Activated T-helper 2 cell treated with anti-CD3 and anti-CD28 coated beads, Interferon-gamma antibody, Interleukin-2, Interleukin-4, amounts not matched to agents 10 μg/mL and 5 μg/mL and 100 μg/mL, durations not matched to agents 14 hours and 24 hours and 36 hours (primary cell): ENCODE data around the gene PDE6D. TPM values are rescaled to one million over a fixed set of nuclear protein-coding genes. Genes with fewer than 3 reads are reported as not detected.
"Not testable (repeated sequence)": the region's sequence is repeated elsewhere in the genome, so short reads cannot be mapped to it uniquely, and the experiment has no call there.

ENCODE experiments used
- DNase-seq: peaks from one replicate; pipeline ENCODE4 v3.0.0; 2021; ENCODE audit warnings: low spot score
- H3K27ac Mint-ChIP-seq: one replicate; pipeline ENCODE4 v1.8.0; 2021; ENCODE audit warnings: mixed read lengths
- H3K27me3 Mint-ChIP-seq: one replicate; pipeline ENCODE4 v1.8.0; 2021; ENCODE audit warnings: low read depth, mixed read lengths
- H3K36me3 Mint-ChIP-seq: one replicate; pipeline ENCODE4 v1.8.0; 2021; ENCODE audit warnings: low read depth, mixed read lengths
- H3K4me1 Mint-ChIP-seq: one replicate; pipeline ENCODE4 v1.8.0; 2021; ENCODE audit warnings: low read depth, mixed read lengths
- H3K4me3 Mint-ChIP-seq: one replicate; pipeline ENCODE4 v1.8.0; 2021; ENCODE audit warnings: low read depth, mild to moderate bottlenecking, moderate library complexity, mixed read lengths
- H3K9me3 Mint-ChIP-seq: one replicate; pipeline ENCODE4 v1.8.0; 2021; ENCODE audit warnings: mixed read lengths
- intact Hi-C: fragments of 100-400 bp; cut with micrococcal nuclease; formaldehyde crosslinking; loops from one replicate; pipeline ENCODE4 v1.15.1; 2023
- total RNA-seq: library from RNA; stranded (reverse); gene quantifications from 2 replicates; pipeline ENCODE4 v1.2.3, GENCODE V29; 2022

Gene PDE6D
- total RNA-seq, 1 donor from 2014 or later: 35.5 TPM

DNA sequence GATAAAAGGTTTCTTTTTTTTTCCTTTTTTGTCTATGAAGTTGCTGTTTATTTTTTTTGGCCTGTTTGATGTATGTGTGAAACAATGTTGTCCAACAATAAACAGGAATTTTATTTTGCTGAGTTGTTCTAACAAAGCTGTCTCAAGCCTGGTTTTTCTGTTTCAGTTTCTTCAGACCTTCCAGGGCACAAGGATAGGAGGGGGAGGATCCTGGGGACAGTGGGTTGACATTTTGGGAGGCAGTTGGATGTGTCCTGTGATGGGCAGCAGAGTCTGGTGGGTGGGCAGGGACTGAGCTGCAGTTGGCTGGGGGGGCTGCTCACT, 67.7 kb downstream of the PDE6D start:
- H3K27ac Mint-ChIP-seq: peak overlapping the region; percentile 95
- H3K4me3 Mint-ChIP-seq: peak overlapping the region; percentile 67
- intact Hi-C loops, H3K27me3 Mint-ChIP-seq, H3K9me3 Mint-ChIP-seq, DNase-seq: not testable (repeated sequence)
- H3K4me1 Mint-ChIP-seq: peaks cover 34% of the 10 kb centered on the region
- peaks cover 56% of the 10 kb centered on the region for H3K36me3 Mint-ChIP-seq

DNA sequence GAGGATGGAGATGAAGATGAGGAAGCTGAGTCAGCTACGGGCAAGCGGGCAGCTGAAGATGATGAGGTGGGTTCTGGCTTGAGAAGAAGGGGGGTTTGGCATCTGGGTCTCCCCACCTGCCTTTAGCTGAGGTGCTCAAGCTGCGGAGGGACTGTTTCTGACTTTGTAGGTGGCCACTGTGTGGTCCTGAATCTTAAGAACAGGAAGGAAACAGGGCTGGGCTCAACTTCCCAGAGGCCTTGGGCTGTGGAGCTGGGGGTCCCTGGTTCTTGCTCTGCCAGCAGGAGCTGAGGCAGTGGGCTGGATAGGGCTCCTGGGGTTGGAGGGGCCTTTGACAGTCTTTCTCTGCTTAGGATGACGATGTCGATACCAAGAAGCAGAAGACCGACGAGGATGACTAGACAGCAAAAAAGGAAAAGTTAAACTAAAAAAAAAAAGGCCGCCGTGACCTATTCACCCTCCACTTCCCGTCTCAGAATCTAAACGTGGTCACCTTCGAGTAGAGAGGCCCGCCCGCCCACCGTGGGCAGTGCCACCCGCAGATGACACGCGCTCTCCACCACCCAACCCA, 68.5 kb downstream of the PDE6D start:
- H3K27me3 Mint-ChIP-seq: not testable (repeated sequence)

DNA sequence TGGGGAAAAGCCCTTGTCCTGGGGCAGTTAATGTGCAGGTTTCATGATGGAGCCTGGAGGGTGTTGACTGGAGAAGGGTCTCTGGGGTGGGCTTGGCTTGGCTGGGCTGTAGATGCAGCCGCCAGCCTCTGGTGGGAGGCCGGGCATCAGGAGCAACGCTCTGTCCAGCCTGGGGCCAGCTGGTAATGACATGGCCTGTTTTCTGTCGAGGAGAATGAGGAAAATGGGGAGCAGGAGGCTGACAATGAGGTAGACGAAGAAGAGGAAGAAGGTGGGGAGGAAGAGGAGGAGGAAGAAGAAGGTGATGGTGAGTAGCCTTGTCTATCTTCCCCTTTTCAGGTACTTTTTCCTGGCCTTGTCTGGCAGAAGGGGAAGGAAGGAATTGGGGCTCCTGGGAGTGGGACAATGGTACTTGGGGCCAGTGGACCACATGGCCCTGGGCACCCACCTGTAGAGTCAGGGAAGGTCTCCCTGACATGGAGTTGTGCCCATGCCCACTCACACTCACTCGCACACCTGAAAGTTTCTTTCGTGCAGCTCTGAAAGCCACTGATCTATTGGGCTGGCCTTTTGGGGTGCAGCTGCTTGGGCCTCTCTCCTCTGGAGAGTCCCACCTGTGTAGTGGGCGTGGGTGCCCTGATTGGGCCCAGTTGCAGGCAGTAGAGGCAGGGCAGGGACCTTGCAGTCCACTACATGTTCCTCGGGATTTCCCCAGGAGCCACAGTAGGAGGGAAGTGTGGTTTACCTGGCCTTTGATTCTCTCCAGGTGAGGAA, 69.2 kb downstream of the PDE6D start:
- peaks cover 34% of the 10 kb centered on the region for H3K4me1 Mint-ChIP-seq
- H3K9me3 Mint-ChIP-seq: no peaks in the 10 kb centered on the region
- intact Hi-C loops: no loop called here

More for the DNA sequence above, 68.5 kb downstream of the PDE6D start:
- peak; percentile 44 for DNase-seq
- H3K4me3 Mint-ChIP-seq: peak overlapping the region; percentile 96
- H3K36me3 Mint-ChIP-seq: peaks cover 57% of the 10 kb centered on the region
- peaks cover 34% of the 10 kb centered on the region for H3K4me1 Mint-ChIP-seq
- H3K27ac Mint-ChIP-seq: peak overlapping the region; percentile 98
- H3K9me3 Mint-ChIP-seq, intact Hi-C loops: not testable (repeated sequence)

DNA sequence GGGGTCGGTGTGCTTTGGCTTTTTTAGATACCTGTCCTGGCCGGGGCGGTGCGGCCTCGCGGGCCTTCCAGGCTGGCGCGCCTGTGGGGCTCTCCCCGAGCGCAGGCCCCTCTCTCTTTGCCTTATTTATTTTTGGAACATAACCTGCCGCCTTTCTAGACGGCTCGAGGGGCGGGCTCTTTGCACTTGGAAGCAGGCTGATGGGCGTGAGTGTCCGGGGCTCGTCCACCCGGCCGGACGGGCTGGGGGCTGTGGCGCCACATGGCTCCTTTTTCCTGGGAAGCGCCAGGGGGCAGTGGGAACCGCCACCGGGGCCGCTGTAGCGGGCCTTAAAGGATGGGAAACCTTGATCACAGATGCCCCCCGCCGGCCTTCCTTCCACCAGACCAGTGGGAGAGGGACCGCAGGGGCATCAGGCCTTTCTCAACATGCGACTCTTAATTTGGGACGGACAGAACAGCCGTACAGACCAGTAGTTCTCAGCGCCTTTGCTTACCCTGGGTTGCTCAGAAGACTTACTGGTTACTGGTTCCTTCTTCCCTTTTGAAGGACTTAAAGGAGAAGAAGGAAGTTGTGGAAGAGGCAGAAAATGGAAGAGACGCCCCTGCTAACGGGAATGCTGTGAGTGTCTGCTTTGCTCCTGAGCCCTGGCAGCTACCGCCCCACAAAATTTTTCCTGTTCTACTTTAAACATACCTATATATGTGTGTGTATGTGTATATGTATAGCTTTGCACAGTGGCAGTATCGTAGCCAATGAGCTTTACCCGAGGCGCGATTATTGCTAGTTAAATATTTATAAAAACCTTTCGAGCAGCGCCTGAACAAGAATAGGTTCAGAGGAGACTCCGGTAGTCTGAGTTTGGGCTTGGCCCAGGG, 70.0 kb downstream of the PDE6D start:
- no peaks in the 10 kb centered on the region for H3K27me3 Mint-ChIP-seq
- peak overlapping the region; percentile 96 for H3K4me3 Mint-ChIP-seq
- intact Hi-C loops: no loop called here
- H3K4me1 Mint-ChIP-seq: peaks cover 36% of the 10 kb centered on the region
- H3K9me3 Mint-ChIP-seq: no peaks in the 10 kb centered on the region
- H3K36me3 Mint-ChIP-seq: peaks cover 57% of the 10 kb centered on the region
- no peak for DNase-seq
- peak overlapping the region; percentile 98 for H3K27ac Mint-ChIP-seq

More for the DNA sequence above, 69.2 kb downstream of the PDE6D start:
- Mint-ChIP-seq H3K36me3 (peaks cover 57% of the 10 kb centered on the region), H3K27ac (peak overlapping the region; percentile 98), H3K27me3 (no peaks in the 10 kb centered on the region), H3K4me3 (peak overlapping the region; percentile 96)
- no peak for DNase-seq

DNA sequence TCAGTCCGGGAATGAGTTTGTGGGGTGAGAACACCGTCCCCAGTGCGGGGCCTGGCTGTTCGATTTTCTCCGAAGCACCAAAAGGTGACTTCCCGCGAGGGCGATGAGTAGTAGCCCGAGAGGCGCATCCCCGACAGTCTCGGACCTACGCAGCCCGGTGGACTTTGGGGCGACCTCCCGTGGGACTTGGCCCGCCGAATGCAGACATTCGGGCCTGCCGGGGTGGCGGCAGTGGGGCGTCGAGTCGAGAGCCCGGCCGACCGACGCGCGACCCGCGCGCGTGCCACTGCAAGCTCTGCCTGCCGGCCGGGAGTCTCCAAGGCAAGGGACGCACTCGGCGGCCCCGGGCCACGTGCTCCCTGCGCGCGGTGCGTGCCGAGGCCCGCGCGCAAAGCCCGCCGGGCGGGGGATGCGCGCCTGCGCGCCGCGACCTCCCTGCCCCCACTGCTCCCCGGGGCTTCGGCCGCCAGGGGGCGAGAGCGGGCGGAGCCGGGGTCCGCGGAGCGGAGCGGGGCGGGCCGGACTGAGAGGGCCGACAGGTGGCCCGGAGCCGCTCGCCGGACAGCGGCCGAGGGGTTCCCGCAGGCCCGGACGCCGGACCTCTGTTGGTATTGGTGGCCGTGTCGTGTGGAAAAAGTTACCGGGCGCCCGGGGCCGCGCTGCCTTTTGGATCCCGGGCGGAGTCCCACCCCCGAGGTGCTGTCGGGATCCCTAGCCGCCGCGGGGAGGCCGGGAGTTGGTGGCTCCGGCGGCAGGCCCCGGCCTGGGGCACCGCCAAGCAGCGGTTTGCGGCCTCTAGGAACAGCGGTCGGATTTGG, 70.9 kb downstream of the PDE6D start:
- peak; percentile 89 for DNase-seq
- peak overlapping the region; percentile 96 for H3K4me3 Mint-ChIP-seq
- peaks cover 34% of the 10 kb centered on the region for H3K4me1 Mint-ChIP-seq
- peaks cover 55% of the 10 kb centered on the region for H3K36me3 Mint-ChIP-seq
- H3K27ac Mint-ChIP-seq: peak overlapping the region; percentile 95
- H3K9me3 Mint-ChIP-seq: no peaks in the 10 kb centered on the region
- intact Hi-C loops: loop anchor here (2.0 kb wide), 1 partner anchor 245 kb away; the partner anchor contains the start of gene NCL
- no peaks in the 10 kb centered on the region for H3K27me3 Mint-ChIP-seq

DNA sequence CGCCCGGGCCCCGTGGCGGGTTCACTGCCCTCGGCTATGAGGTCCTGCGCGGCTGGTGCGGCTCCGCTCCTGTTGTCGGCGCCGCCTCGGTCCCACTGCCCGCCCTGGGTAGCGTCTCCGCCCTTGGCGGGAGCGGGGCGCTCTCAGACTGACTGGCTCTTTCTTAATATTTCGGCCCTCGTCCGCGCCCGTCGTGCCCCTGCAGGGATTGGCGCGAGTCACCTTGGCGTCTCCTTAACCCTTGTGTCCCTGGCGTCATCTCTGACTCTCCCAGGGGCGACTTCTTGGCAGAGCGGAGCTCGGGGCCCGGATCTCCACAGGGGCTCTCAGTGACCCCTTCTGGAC, 71.5 kb downstream of the PDE6D start:
- peaks cover 33% of the 10 kb centered on the region for H3K4me1 Mint-ChIP-seq
- no peak for DNase-seq
- H3K4me3 Mint-ChIP-seq: peak overlapping the region; percentile 91
- H3K27me3 Mint-ChIP-seq: no peaks in the 10 kb centered on the region
- no peaks in the 10 kb centered on the region for H3K9me3 Mint-ChIP-seq
- intact Hi-C loops: loop anchor here (2.0 kb wide), 1 partner anchor 245 kb away; the partner anchor contains the start of gene NCL
- peaks cover 54% of the 10 kb centered on the region for H3K36me3 Mint-ChIP-seq
- peak overlapping the region; percentile 95 for H3K27ac Mint-ChIP-seq

DNA sequence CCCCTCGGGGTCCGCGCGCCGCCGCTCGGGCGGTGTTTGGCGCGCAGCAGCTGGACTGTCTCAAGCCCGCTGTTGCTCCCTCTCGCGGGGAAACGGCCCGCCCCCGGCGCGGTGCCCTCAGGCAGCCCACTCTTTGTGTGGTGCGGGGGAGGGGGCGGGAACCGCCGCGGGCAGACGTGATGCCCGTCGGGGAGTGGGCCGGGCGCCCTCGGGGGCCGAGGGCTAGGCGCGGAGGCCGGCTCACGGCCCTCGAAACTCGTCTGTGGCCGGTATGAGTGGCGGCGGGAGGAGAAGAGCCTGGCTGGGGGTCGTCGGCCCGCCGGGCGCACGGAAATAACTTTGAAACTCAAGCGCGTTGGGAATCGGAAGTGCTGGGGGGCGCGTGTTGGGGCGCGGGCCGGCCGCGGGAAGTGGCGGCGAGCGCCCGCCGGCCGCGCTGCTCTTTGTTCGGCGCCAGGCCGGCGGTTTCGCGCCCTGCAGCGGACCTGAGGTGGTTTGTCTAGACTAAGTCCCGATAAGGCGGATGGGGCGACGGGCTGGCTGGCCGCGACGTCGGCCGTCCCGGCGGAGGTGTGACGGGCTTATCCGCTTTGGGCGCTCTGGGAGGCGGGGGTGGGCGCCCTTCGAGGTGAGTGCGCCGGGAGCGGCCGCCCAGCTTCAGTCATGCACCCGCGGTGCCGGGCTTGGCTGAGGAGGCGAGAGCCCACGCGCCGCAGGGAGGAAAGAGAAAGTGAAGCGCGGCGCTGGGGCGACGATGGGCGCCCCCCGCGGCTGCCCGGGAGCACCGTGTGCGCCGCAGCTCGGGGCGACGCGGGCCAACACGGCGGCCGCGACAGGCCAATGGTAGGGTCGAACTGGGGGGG, 72.1 kb downstream of the PDE6D start:
- intact Hi-C loops: loop anchor here (1.0 to 2.0 kb wide), 3 partner anchors 72 to 244 kb away; partner anchors contain the start of genes NCL and PDE6D
- Mint-ChIP-seq H3K4me3 (peak overlapping the region; percentile 97), H3K27me3 (no peaks in the 10 kb centered on the region), H3K9me3 (no peaks in the 10 kb centered on the region), H3K36me3 (peaks cover 55% of the 10 kb centered on the region), H3K27ac (peak overlapping the region; percentile 98), H3K4me1 (peaks cover 30% of the 10 kb centered on the region)
- DNase-seq: peak; percentile 51

DNA sequence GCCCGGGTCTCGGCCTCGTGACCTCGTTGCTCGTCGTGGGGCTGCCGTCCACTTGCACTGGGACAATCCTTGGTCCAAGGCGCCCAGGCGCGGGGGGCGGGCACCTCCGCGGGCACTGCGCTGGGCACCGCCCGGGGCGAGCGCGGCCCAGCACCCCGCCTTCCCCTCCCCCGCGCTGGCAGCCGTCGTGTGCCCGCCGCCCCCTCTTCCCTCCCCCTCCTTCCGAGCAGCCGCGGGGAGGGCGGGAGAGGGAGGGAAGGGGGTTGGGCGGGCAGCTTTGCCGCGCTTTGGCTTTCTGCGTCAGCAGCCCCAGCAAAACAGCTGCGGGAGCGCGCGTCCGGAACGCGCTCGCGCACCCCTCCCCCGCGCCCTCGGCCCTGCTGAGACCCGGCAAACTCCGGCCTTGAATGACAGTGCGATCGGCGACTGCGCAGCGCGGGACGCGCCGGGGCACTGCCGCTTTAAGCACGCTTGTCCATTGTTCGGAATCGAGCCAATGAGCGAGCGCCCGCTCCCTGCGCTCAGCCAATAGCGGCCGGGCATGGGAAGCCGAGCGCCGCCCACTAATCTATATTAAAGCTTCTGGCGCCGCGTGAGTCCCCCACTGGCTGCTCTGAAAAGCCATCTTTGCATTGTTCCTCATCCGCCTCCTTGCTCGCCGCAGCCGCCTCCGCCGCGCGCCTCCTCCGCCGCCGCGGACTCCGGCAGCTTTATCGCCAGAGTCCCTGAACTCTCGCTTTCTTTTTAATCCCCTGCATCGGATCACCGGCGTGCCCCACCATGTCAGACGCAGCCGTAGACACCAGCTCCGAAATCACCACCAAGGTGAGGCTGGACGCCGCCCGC, 72.9 kb downstream of the PDE6D start, which contains the start of gene PTMA:
Gene PTMA, plus strand, starts transcription at position 599 of the 846 bp plus-strand sequence. Its CDS starts 182 bp downstream, at position 781.
- DNase-seq: peak; percentile 100
- intact Hi-C loops: loop anchor here (1.0 to 2.0 kb wide), 5 partner anchors 46 to 243 kb away; partner anchors contain the start of genes NCL and PDE6D
- peak within 1 kb of the TSS; percentile 100 for H3K27ac Mint-ChIP-seq
- H3K4me3 Mint-ChIP-seq: peak within 1 kb of the TSS; percentile 97
- H3K9me3 Mint-ChIP-seq: no peaks in the 10 kb centered on the region
- no peaks in the 10 kb centered on the region for H3K27me3 Mint-ChIP-seq
- peaks cover 21% of the 10 kb centered on the region for H3K4me1 Mint-ChIP-seq
- peaks cover 48% of the 10 kb centered on the region for H3K36me3 Mint-ChIP-seq

DNA sequence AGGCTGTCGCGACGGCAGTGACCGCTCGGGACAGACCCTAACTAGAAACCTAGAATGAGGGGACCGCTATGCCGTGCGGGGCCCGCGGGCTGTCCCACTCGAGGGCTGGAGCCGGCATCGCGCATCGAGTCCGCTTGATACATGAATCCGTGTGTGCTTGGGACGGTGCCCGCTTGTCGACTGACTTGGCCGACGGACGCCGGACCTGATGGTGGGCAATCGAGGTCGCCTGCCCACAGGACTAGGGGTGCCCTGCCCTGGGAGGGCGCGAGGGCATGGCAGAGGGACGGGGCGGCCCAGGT, 73.5 kb downstream of the PDE6D start:
- Mint-ChIP-seq H3K4me1 (peaks cover 18% of the 10 kb centered on the region), H3K27ac (peak overlapping the region; percentile 100), H3K36me3 (peaks cover 45% of the 10 kb centered on the region), H3K9me3 (no peaks in the 10 kb centered on the region), H3K27me3 (no peaks in the 10 kb centered on the region), H3K4me3 (peak overlapping the region; percentile 94)
- DNase-seq: peak; percentile 61
- intact Hi-C loops: loop anchor here (1.0 to 2.0 kb wide), 2 partner anchors 45 to 193 kb away; no protein-coding TSS in a partner anchor

DNA sequence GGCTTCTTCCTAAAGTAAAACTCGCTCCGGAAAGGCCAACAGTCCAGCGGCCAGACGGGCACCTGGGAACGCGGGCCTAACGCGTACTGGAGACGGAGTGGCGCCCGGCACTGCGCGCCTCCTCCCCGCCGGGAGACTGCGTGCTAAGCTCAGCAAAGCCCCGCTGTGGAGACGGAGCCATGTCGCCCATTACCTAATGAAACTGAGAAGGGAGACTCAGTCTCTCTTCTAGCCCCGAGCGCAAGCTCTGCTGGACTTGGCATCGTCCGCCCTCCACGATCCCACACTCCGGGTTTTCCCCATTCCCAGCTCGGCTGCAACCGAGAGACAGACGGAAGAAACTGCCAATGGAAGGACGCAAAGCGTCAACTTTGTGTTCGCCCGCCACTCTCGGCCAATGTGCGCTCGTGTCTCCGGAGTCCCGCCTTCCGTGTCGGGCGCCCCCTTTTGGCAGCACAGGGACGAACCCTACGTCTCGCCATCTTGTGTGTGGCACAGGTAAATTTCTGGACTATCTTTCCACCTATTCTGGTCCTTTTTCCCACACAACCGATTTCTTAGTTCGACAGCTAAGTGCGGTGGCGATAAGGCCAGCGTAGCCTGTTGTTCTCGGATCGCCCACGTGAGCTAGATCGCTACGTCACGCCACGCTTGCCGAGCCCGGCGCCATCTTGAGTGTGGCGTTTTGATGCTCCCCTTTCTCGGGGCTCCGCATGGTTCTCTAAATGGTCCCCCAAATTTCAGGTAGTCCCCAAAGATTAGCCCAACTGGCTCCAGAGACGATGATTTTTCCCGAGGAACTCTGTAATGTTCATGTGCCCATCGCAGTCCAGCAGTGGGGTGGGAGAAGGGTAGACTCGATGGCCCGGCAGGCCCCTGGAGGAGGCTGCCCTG, 74.1 kb downstream of the PDE6D start:
- intact Hi-C loops: loop anchor here (1.0 to 2.0 kb wide), 3 partner anchors 20 to 192 kb away; no protein-coding TSS in a partner anchor
- H3K36me3 Mint-ChIP-seq: peaks cover 39% of the 10 kb centered on the region

More for the DNA sequence above, 74.1 kb downstream of the PDE6D start:
- H3K4me3 Mint-ChIP-seq: peak overlapping the region; percentile 94
- H3K4me1 Mint-ChIP-seq: peaks cover 13% of the 10 kb centered on the region
- H3K27me3 Mint-ChIP-seq: no peaks in the 10 kb centered on the region
- H3K9me3 Mint-ChIP-seq: no peaks in the 10 kb centered on the region
- peak overlapping the region; percentile 100 for H3K27ac Mint-ChIP-seq
- peak; percentile 97 for DNase-seq
